ENCODE results near the gene FAM149A.

Gene FAM149A

GRCh38 chr4:186204103-186204559, 99.6 kb downstream of the FAM149A start:
- no peaks in the 10 kb centered on the region; the same call in 1 of the 2 replicates for H3K4me1 ChIP-seq (ENCODE audit: control insufficient read depth, insufficient read depth, low read length)
- ChIA-PET POLR2A (interaction anchor here (0.7 to 1.2 kb wide), 3 partner anchors 110 to 366 kb away, joined by 3 read pairs; no protein-coding TSS in a partner anchor), CTCF (interaction anchor here (0.6 to 1.2 kb wide), 5 partner anchors 11 to 908 kb away, joined by 3 to 4 read pairs (median 3); no protein-coding TSS in a partner anchor)
- H3K36me3 ChIP-seq (ENCODE audit: control insufficient read depth in 2 of 2, insufficient read depth in 1 of 2, low read length in 2 of 2): peaks cover 0 to 18% of the 10 kb centered on the region in 2 experiments; a peak in 1 of 3 replicates
- TF ChIP-seq ZBTB21 (tag by site-specific recombination; IDR thresholded peaks at IDR 0.05) (peak; percentile 54), ZNF24 (tag by site-specific recombination; IDR thresholded peaks at IDR 0.05) (no peak), SETDB1 (IDR thresholded peaks at IDR 0.05; ENCODE audit: insufficient read length, low read length) (peak; percentile 46), TRIM28 (IDR thresholded peaks at IDR 0.05; ENCODE audit: borderline replicate concordance, low read length) (peak; percentile 56; the same call in 1 of the 2 replicates), ZNF629 (tag by site-specific recombination; IDR thresholded peaks at IDR 0.05) (peak; percentile 84), ZFHX2 (tag by site-specific recombination; conservative IDR thresholded peaks at IDR 0.05) (peak; percentile 46), EGR2 (tag by site-specific recombination; IDR thresholded peaks at IDR 0.05; ENCODE audit: low read depth) (peak; percentile 40), ZNF544 (tag by site-specific recombination; IDR thresholded peaks at IDR 0.05) (no peak), MYNN (tag by site-specific recombination; IDR thresholded peaks at IDR 0.05; ENCODE audit: borderline replicate concordance) (no peak), ZNF341 (tag by site-specific recombination; IDR thresholded peaks at IDR 0.05; ENCODE audit: low read depth) (0 out of 2 replicates have a peak, but pooled peaks have one; percentile 33)
- TF ChIP-seq, protein P1, sequence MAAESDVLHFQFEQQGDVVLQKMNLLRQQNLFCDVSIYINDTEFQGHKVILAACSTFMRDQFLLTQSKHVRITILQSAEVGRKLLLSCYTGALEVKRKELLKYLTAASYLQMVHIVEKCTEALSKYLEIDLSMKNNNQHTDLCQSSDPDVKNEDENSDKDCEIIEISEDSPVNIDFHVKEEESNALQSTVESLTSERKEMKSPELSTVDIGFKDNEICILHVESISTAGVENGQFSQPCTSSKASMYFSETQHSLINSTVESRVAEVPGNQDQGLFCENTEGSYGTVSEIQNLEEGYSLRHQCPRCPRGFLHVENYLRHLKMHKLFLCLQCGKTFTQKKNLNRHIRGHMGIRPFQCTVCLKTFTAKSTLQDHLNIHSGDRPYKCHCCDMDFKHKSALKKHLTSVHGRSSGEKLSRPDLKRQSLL (tag by site-specific recombination; IDR thresholded peaks at IDR 0.05): peak; percentile 99
- peak overlapping the region; percentile 42 for H3K4me3 ChIP-seq (ENCODE audit: low read depth, low read length)
- H3K27ac ChIP-seq (ENCODE audit: extremely low read depth, low read depth, low read length): peak overlapping the region; percentile 44; the same call in 1 of the 2 replicates
- no peaks in the 10 kb centered on the region for H3K9me3 ChIP-seq (ENCODE audit: control insufficient read depth, insufficient read depth, low read depth, low read length)

DNA sequence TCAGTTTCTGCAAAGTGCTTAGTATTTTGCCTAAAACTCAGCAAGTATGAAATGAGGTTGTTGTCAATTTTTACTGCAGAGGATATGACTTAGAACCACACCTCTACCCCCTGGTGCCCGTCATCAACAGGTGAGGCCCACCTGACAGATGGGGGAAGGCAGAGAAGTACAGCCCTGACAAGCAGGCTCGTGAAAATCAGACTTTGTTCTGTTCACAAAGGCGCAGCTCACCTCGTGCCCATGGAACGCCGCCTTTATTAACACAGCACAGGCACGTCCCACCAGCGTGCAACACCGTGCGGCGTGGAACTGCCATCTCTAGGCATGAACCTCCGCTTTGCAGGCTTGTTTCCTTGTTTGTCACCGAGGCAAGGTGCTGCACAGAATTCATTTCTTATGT, 100.2 kb downstream of the FAM149A start:
- CTCF ChIA-PET: no interaction called here
- Histone ChIP-seq H3K4me3 (ENCODE audit: low read depth, low read length) (peak overlapping the region; percentile 42), H3K27ac (ENCODE audit: extremely low read depth, low read depth, low read length) (peak overlapping the region; percentile 44; the same call in 1 of the 2 replicates), H3K4me1 (ENCODE audit: control insufficient read depth, insufficient read depth, low read length) (no peaks in the 10 kb centered on the region; the same call in 1 of the 2 replicates), H3K9me3 (ENCODE audit: control insufficient read depth, insufficient read depth, low read depth, low read length) (no peaks in the 10 kb centered on the region), H3K36me3 (ENCODE audit: control insufficient read depth in 2 of 2, insufficient read depth in 1 of 2, low read length in 2 of 2) (peaks cover 0 to 24% of the 10 kb centered on the region in 2 experiments; a peak in 1 of 3 replicates)
- POLR2A ChIA-PET: interaction anchor here (1.2 kb wide), 1 partner anchor 110 kb away, joined by 3 read pairs; no protein-coding TSS in a partner anchor
- peak; percentile 82 for TF ChIP-seq SCRT1 (tag by site-specific recombination; IDR thresholded peaks at IDR 0.05; ENCODE audit: borderline replicate concordance)
- no peak for TF ChIP-seq ZNF600 (tag by site-specific recombination; IDR thresholded peaks at IDR 0.05)
- TF ChIP-seq, protein P2, sequence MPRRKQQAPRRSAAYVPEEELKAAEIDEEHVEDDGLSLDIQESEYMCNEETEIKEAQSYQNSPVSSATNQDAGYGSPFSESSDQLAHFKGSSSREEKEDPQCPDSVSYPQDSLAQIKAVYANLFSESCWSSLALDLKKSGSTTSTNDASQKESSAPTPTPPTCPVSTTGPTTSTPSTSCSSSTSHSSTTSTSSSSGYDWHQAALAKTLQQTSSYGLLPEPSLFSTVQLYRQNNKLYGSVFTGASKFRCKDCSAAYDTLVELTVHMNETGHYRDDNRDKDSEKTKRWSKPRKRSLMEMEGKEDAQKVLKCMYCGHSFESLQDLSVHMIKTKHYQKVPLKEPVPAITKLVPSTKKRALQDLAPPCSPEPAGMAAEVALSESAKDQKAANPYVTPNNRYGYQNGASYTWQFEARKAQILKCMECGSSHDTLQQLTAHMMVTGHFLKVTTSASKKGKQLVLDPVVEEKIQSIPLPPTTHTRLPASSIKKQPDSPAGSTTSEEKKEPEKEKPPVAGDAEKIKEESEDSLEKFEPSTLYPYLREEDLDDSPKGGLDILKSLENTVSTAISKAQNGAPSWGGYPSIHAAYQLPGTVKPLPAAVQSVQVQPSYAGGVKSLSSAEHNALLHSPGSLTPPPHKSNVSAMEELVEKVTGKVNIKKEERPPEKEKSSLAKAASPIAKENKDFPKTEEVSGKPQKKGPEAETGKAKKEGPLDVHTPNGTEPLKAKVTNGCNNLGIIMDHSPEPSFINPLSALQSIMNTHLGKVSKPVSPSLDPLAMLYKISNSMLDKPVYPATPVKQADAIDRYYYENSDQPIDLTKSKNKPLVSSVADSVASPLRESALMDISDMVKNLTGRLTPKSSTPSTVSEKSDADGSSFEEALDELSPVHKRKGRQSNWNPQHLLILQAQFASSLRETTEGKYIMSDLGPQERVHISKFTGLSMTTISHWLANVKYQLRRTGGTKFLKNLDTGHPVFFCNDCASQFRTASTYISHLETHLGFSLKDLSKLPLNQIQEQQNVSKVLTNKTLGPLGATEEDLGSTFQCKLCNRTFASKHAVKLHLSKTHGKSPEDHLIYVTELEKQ (tag by site-specific recombination; IDR thresholded peaks at IDR 0.05; ENCODE audit: borderline replicate concordance): no peak
- TF ChIP-seq ZNF292 (tag by site-specific recombination; IDR thresholded peaks at IDR 0.05; ENCODE audit: borderline replicate concordance, low read depth): no peak
- TF ChIP-seq, protein P3, sequence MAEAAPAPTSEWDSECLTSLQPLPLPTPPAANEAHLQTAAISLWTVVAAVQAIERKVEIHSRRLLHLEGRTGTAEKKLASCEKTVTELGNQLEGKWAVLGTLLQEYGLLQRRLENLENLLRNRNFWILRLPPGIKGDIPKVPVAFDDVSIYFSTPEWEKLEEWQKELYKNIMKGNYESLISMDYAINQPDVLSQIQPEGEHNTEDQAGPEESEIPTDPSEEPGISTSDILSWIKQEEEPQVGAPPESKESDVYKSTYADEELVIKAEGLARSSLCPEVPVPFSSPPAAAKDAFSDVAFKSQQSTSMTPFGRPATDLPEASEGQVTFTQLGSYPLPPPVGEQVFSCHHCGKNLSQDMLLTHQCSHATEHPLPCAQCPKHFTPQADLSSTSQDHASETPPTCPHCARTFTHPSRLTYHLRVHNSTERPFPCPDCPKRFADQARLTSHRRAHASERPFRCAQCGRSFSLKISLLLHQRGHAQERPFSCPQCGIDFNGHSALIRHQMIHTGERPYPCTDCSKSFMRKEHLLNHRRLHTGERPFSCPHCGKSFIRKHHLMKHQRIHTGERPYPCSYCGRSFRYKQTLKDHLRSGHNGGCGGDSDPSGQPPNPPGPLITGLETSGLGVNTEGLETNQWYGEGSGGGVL (tag by site-specific recombination; IDR thresholded peaks at IDR 0.05): no peak
- peak; percentile 87 for TF ChIP-seq SCRT2 (tag by site-specific recombination; IDR thresholded peaks at IDR 0.05)

All from HEK293 (cell line).